ENCODE data around the gene ARRDC3.

ARRDC3 gene

DNA sequence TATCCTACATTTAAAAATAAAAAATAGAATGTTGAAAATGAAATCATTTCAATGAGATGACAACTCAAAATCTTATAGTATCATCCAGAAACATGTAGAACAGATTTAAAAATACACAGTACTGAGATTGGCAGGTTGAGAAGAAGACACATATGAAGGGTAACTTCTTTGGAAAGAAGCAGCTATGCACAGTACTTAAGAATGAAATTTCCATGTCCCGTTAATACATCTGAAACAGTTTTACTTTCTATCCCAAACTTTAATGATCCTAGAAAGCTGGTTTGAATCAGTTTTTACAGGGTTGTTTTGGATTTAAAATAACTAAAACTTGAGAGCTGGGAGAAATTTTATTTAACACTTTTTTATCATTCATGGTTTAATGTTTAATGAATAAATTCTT is 36.0 kb upstream of the ARRDC3 start:
- no peak overlapping the region for H3K4me3 ChIP-seq (ENCODE audit: low read depth, low read length)
- no peak for TF ChIP-seq CTCF (conservative IDR thresholded peaks at IDR 0.05; ENCODE audit: low read depth, low read length)
- no peak for DNase-seq (ENCODE audit: low read depth)

DNA sequence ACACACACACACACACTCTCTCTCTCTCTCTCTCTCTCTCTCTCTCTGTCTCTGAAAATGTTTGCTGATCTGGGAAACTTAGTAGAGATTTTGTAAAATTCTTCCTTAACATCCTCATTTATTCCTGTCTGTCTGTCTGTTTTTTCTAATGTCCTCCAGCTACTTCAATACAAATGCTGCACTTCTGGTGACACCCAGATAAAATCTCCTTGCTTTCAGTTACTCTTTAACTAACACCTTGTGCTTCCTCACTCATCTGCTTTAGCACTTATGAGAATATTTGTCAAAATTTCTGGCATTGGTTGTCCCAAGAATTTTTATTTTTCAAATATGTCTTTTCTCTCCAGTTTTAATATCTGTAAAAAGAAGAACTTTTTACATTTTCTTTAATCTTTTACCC is 35.0 kb upstream of the ARRDC3 start:
- no peak for DNase-seq (ENCODE audit: low read depth)
- H3K4me3 ChIP-seq (ENCODE audit: low read depth, low read length), result no peak overlapping the region
- TF ChIP-seq CTCF (conservative IDR thresholded peaks at IDR 0.05; ENCODE audit: low read depth, low read length), result no peak

- no peak overlapping the region for H3K4me3 ChIP-seq (ENCODE audit: low read depth, low read length)
- peak; percentile 76 for DNase-seq (ENCODE audit: low read depth)
- TF ChIP-seq CTCF (conservative IDR thresholded peaks at IDR 0.05; ENCODE audit: low read depth, low read length), result no peak
These were observed 34.1 kb upstream of the ARRDC3 start for GRCh38 chr5:91417219-91417618.

DNA sequence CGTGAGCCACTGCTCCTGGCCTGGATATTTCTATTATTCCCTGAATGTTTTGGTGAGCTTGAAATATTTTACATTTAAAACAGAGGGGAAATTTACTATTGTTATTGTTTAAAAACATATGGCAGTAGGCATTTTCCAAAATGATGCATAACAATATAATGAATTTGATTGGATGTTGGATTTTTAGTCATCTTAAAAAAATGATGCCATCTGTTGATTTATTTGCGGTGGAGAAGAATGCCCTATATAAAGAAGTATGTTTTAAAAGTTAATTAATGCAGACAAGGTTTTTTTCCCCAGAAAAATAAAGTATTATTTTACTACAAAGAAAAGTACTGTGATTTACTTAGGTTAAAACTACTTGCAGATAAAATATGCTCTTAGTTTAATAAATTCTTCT is 33.4 kb upstream of the ARRDC3 start:
- no peak for DNase-seq (ENCODE audit: low read depth)
- no peak for TF ChIP-seq CTCF (conservative IDR thresholded peaks at IDR 0.05; ENCODE audit: low read depth, low read length)
- no peak overlapping the region for H3K4me3 ChIP-seq (ENCODE audit: low read depth, low read length)

DNA sequence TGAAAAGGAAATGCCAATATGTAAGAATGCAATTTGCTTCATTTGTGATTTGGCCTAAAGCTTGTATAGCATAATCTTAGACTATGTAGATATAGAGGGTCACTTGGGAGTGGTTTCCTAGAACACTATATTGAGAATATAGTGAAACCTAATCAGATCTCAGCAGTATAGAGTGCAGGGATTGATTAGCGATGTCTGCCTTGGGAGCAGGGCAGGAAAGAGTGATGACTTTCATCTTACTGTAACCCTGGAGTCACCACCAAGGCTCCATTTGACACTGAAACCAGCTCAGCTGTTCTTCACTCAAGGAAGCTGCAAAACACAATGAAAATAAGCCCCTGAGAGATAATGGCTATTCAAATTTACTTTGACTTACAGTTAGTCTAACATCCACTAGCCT is 26.2 kb upstream of the ARRDC3 start:
- no peak overlapping the region for H3K4me3 ChIP-seq (ENCODE audit: low read depth, low read length)
- TF ChIP-seq CTCF (conservative IDR thresholded peaks at IDR 0.05; ENCODE audit: low read depth, low read length), result no peak
- DNase-seq (ENCODE audit: low read depth), result no peak

- TF ChIP-seq CTCF (conservative IDR thresholded peaks at IDR 0.05; ENCODE audit: low read depth, low read length), result no peak
- DNase-seq (ENCODE audit: low read depth), result peak; percentile 38
- no peak overlapping the region for H3K4me3 ChIP-seq (ENCODE audit: low read depth, low read length)
These were observed 25.6 kb upstream of the ARRDC3 start for GRCh38 chr5:91408710-91409109.

DNA sequence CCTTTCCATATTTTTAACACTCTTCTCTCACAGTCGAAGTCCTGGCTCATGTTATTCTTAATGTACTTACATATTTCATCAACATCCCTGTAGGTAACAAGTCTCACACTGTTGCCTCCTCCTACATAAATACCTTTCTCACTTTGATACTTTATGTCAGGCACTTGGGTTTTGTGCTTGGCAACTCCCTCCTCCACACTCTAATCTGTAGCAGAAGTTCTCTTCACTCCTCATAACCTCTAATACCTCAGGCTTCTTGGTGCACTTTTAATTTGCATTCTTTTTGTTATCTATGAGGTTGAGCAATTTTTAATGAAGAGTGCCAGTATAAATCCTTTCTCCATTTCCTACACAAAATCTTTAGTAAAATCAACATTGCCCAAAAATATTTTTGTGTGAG is 24.1 kb upstream of the ARRDC3 start:
- no peak overlapping the region for H3K4me3 ChIP-seq (ENCODE audit: low read depth, low read length)
- no peak for DNase-seq (ENCODE audit: low read depth)
- no peak for TF ChIP-seq CTCF (conservative IDR thresholded peaks at IDR 0.05; ENCODE audit: low read depth, low read length)
